HL-60 (cell line): ENCODE results near the gene PTBP3.

Experiments
- POLR2AphosphoS5 ChIP-seq: IDR thresholded peaks from 2 replicates; pipeline ENCODE4 v1.6.1; 2012; ENCODE audit warnings: low read depth
- REST ChIP-seq: IDR thresholded peaks from 2 replicates; pipeline ENCODE4 v1.6.1; 2012; ENCODE audit warnings: low read depth; ENCODE audit not compliant: insufficient replicate concordance
- SPI1 ChIP-seq: IDR thresholded peaks from 2 replicates; pipeline ENCODE4 v1.6.1; 2012; ENCODE audit warnings: low read depth, mild to moderate bottlenecking, borderline replicate concordance
- TF ChIP-seq, protein P1 (sequence below): IDR thresholded peaks from one replicate; pipeline ENCODE4 v1.5.1; 2011; ENCODE audit warnings: low read length, control low read depth, inconsistent platforms; ENCODE audit not compliant: insufficient read depth

GRCh38 chr9:112179816-112180215, 153.6 kb downstream of the PTBP3 start:
- TF ChIP-seq POLR2AphosphoS5 (no peak), REST (no peak), SPI1 (no peak)
- TF ChIP-seq, protein P1, sequence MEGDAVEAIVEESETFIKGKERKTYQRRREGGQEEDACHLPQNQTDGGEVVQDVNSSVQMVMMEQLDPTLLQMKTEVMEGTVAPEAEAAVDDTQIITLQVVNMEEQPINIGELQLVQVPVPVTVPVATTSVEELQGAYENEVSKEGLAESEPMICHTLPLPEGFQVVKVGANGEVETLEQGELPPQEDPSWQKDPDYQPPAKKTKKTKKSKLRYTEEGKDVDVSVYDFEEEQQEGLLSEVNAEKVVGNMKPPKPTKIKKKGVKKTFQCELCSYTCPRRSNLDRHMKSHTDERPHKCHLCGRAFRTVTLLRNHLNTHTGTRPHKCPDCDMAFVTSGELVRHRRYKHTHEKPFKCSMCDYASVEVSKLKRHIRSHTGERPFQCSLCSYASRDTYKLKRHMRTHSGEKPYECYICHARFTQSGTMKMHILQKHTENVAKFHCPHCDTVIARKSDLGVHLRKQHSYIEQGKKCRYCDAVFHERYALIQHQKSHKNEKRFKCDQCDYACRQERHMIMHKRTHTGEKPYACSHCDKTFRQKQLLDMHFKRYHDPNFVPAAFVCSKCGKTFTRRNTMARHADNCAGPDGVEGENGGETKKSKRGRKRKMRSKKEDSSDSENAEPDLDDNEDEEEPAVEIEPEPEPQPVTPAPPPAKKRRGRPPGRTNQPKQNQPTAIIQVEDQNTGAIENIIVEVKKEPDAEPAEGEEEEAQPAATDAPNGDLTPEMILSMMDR: no peak
